Small intestine (tissue), 7 donors: ENCODE measurements around the gene TMEM266. TPM values are rescaled to one million over a fixed set of nuclear protein-coding genes. Genes with fewer than 3 reads are reported as not detected.

Experiments
- DNase-seq, 2 donors: peaks; one replicate each; pipeline versions ENCODE4 v3.0.0 to v3.0.0-alpha.2; 2013
- FAIRE-seq: peaks from 2 replicates; lab custom pipeline; 2012; peaks lifted over from hg19 to GRCh38; lab: Jason Lieb, UNC
- H3K27ac ChIP-seq, 3 donors: one replicate each; pipeline ENCODE4 v1.5.1; 2013; ENCODE audit warnings: low read length in 2 of 3, mild to moderate bottlenecking in 2 of 3, control low read depth in 1 of 3, inconsistent platforms in 1 of 3, low read depth in 1 of 3, moderate library complexity in 1 of 3
- H3K27me3 ChIP-seq, 3 donors: one replicate each; pipeline ENCODE4 v1.6.1; 2013; ENCODE audit warnings: low read length in 3 of 3, inconsistent platforms in 1 of 3; ENCODE audit not compliant: control insufficient read depth in 3 of 3, insufficient read depth in 3 of 3
- H3K36me3 ChIP-seq, 3 donors: one replicate each; pipeline ENCODE4 v1.6.1; 2013; ENCODE audit warnings: low read length in 3 of 3, inconsistent platforms in 1 of 3, low read depth in 1 of 3, mild to moderate bottlenecking in 1 of 3, moderate library complexity in 1 of 3; ENCODE audit not compliant: control insufficient read depth in 3 of 3, insufficient read depth in 2 of 3
- H3K4me1 ChIP-seq, 3 donors: one replicate each; pipeline ENCODE4 v1.6.1; 2013; ENCODE audit warnings: low read length in 2 of 3, inconsistent platforms in 1 of 3, low read depth in 1 of 3, mild to moderate bottlenecking in 1 of 3, moderate library complexity in 1 of 3; ENCODE audit not compliant: control insufficient read depth in 3 of 3, insufficient read depth in 2 of 3
- H3K4me3 ChIP-seq, 3 donors: one replicate each; pipeline ENCODE4 v1.5.1; 2013; ENCODE audit warnings: low read length in 3 of 3, control low read depth in 1 of 3, inconsistent platforms in 1 of 3, low read depth in 1 of 3, mild to moderate bottlenecking in 1 of 3, moderate library complexity in 1 of 3
- H3K9me3 ChIP-seq, 2 donors: one replicate each; pipeline ENCODE4 v1.6.1; 2013; ENCODE audit warnings: low read depth in 1 of 2, low read length in 1 of 2; ENCODE audit not compliant: control insufficient read depth in 2 of 2, insufficient read depth in 1 of 2
- WGBS, 3 donors: extraction: QIAGEN DNeasy Blood & Tissue Kit; methylation state at CpG; one replicate each; pipeline ENCODE4 v1.1.7; 2013; 5-methylcytosine and 5-hydroxymethylcytosine counted together
- polyA plus RNA-seq, 4 donors: library from polyadenylated mRNA; stranded (reverse) in 3 of 4; unstranded in 1 of 4; fragments of 200-250 nt in 3 of 4; fragments of 120-200 nt in 1 of 4; gene quantifications; one replicate each; pipeline versions ENCODE4 v1.2.1 to v1.2.3, GENCODE V29; 2013
- donor health status: healthy with polysubstance abuse.
- donor health status: control.
- donor health status: control.
- donor health status: Bipolar disorder and iron deficiency.
- donor health status: healthy.

The TMEM266 gene
- polyA plus RNA-seq, 4 donors, result 0.88 to 1.1 TPM; not detected in 2

- Histone ChIP-seq H3K27me3 (peaks cover 5 to 57% (median 6%) of the 10 kb centered on the region in 3 donors), H3K27ac (no peak overlapping the region), H3K4me1 (peaks cover 0 to 8% (median 8%) of the 10 kb centered on the region in 3 donors), H3K36me3 (no peaks in the 10 kb centered on the region), H3K9me3 (no peaks in the 10 kb centered on the region), H3K4me3 (no peak overlapping the region)
- no peak for FAIRE-seq
- WGBS, 3 donors, result 84 to 90% (median 85%) methylated on average over 5 of the region's 5 CpGs
- DNase-seq, result no peak
Observed at GRCh38 chr15:76061700-76062099, 1.9 kb downstream of the TMEM266 start.

DNA sequence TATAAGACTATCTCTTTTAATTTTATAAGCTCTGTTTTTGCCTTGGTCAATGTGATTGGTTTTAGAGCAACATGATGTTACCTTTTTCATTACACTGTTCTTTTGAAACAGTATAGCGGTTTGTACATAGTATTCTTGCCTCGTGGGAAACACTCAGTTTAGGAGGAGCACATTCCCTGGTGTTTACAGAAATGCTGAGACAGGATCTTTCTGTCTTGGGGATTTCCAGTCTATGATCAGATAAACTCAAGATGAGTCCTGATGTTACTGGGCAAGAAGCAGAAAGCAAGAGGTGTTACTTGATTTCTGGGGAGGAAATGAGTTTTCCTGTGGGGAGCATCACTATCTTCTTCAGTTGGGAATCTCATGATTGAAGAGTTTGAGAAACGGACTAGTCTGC, 2.5 kb downstream of the TMEM266 start:
- Histone ChIP-seq H3K4me3 (no peak overlapping the region), H3K27me3 (peaks cover 5 to 57% (median 6%) of the 10 kb centered on the region in 3 donors), H3K36me3 (no peaks in the 10 kb centered on the region), H3K27ac (no peak overlapping the region), H3K9me3 (no peaks in the 10 kb centered on the region), H3K4me1 (peaks cover 0 to 7% (median 6%) of the 10 kb centered on the region in 3 donors)
- FAIRE-seq, result no peak
- 34 to 54% (median 47%) methylated on average over 3 of the region's 3 CpGs for WGBS, 3 donors
- no peak for DNase-seq

- Histone ChIP-seq H3K4me3 (no peak overlapping the region), H3K27me3 (peaks cover 3 to 43% (median 5%) of the 10 kb centered on the region in 3 donors), H3K4me1 (no peaks in the 10 kb centered on the region), H3K27ac (no peak overlapping the region), H3K9me3 (no peaks in the 10 kb centered on the region), H3K36me3 (no peaks in the 10 kb centered on the region)
- FAIRE-seq, result no peak
- no peak for DNase-seq
- WGBS, 3 donors, result 66 to 78% (median 72%) methylated on average over 3 of the region's 3 CpGs
Observed at GRCh38 chr15:76064375-76064774, 4.6 kb downstream of the TMEM266 start.

DNA sequence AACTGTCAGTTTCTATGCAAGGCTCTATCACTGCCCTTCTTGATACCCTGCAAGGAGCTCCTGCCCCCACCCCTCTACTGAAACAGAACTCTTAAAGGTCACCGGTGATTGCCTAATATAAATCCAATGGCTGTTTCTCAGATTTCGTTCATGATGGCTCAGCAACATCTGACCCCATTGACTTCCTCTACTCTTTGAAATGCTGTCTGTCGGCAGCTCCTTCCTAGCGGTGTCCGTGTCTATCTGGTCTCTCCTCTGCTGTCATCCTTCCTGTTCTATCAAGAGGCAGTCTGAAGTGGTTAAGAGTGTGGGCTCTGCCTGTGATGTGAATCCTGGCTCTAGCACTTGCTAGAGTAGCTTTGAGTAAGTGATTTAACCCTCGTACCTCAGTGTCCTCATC, 5.5 kb downstream of the TMEM266 start:
- Histone ChIP-seq H3K36me3 (no peaks in the 10 kb centered on the region), H3K4me1 (no peaks in the 10 kb centered on the region), H3K27ac (no peak overlapping the region), H3K4me3 (no peak overlapping the region), H3K27me3 (peaks cover 0 to 37% (median 5%) of the 10 kb centered on the region in 3 donors), H3K9me3 (no peaks in the 10 kb centered on the region)
- DNase-seq (no peak), FAIRE-seq (no peak)
- WGBS, 3 donors, result 32 to 58% (median 55%) methylated on average over 6 of the region's 6 CpGs

DNA sequence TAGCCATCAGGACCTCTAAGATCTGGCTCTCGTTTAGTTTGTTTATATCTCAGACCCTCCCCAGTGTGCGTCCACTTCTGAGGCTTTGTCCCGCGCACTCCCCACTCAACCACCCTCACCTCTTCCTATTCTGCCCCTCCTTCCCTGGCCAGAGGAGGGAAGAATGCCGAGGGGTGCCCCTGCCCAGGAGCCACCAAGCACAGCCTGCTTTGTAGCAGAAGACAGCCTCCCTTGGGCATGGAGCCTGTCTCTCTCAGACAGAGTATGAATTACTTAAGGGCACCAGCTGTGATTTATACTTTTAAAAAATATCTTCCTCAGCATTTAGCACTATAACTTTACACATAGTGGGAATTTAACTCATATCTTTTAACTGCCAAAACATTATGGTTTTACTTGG, 6.0 kb downstream of the TMEM266 start:
- H3K27ac ChIP-seq, result no peak overlapping the region
- no peak for FAIRE-seq
- H3K4me1 ChIP-seq, result no peaks in the 10 kb centered on the region
- 58 to 85% (median 66%) methylated on average over 5 of the region's 5 CpGs for WGBS, 3 donors
- no peaks in the 10 kb centered on the region for H3K9me3 ChIP-seq
- no peaks in the 10 kb centered on the region for H3K36me3 ChIP-seq
- H3K4me3 ChIP-seq, result no peak overlapping the region
- H3K27me3 ChIP-seq, result peaks cover 0 to 33% (median 5%) of the 10 kb centered on the region in 3 donors
- no peak for DNase-seq

DNA sequence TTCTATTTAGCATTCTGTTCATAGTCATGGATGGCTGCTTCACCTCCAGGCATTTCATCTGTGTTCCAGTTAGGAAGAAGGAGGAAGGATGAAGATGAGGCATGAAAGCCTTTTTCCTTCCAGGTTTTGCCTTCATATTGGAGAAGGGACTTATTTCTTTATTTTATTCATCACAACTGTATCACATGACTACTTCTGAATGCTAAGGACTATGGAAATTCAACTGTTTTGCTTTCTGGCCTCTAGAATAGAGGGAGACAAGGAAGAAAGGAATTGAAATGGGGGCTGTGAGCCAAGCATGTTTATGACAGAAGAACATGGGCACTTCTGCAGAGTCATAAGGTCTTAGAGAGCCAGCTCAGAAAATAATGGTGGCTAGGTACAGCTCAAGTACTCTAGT, 10.4 kb downstream of the TMEM266 start:
- H3K27ac ChIP-seq, result no peak overlapping the region
- DNase-seq (no peak), FAIRE-seq (no peak)
- H3K9me3 ChIP-seq, result no peaks in the 10 kb centered on the region
- H3K27me3 ChIP-seq, result peaks cover 0 to 5% (median 2%) of the 10 kb centered on the region in 3 donors
- H3K36me3 ChIP-seq, result no peaks in the 10 kb centered on the region
- no peaks in the 10 kb centered on the region for H3K4me1 ChIP-seq
- H3K4me3 ChIP-seq, result no peak overlapping the region

DNA sequence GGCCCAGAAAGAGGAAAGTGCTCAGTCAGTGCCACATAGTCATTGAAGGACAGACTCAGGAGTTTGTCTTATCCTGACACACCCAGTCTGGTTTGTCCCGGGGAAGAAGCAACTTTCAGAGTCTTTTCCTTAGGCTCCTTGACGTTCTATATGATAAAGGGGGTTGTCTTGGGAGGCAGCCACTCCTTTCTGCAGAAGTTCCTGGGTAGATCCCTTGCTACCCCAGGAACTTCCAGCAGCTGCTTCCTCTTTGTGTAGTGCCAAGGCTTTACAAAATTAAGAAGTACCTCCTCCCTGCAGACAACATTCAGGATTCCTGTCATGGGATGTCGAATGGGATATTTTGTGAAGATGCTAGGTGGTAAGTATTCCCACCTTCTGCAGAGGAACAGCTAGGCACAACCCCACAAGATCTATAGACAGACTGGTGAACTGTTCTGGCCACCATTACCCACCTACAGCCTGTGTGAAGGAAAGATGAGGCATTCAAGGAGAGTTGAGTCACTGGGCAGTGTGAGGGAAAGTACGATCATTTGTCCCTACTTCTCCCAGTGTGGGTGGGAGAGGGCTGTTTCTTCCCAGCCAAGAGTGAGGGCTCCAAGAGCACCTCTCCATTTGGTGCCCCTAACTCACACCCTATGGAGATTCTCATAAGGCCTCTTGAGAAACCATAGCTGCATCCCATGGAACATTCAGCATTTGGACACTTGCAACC, 11.3 kb downstream of the TMEM266 start:
- FAIRE-seq, result no peak
- no peak for DNase-seq
- 67 to 78% (median 67%) methylated on average over 4 of the region's 4 CpGs for WGBS, 3 donors
- H3K27me3 ChIP-seq, result no peaks in the 10 kb centered on the region
- no peaks in the 10 kb centered on the region for H3K36me3 ChIP-seq
- no peak overlapping the region for H3K4me3 ChIP-seq
- no peak overlapping the region for H3K27ac ChIP-seq
- H3K4me1 ChIP-seq, result no peaks in the 10 kb centered on the region
- H3K9me3 ChIP-seq, result no peaks in the 10 kb centered on the region

GRCh38 chr15:76071806-76072205, 12.0 kb downstream of the TMEM266 start:
- Histone ChIP-seq H3K4me3 (no peak overlapping the region), H3K27ac (no peak overlapping the region), H3K4me1 (no peaks in the 10 kb centered on the region), H3K36me3 (no peaks in the 10 kb centered on the region), H3K9me3 (no peaks in the 10 kb centered on the region), H3K27me3 (no peaks in the 10 kb centered on the region)
- FAIRE-seq, result no peak
- no peak for DNase-seq
- 75 to 83% (median 82%) methylated on average over 7 of the region's 7 CpGs for WGBS, 3 donors

DNA sequence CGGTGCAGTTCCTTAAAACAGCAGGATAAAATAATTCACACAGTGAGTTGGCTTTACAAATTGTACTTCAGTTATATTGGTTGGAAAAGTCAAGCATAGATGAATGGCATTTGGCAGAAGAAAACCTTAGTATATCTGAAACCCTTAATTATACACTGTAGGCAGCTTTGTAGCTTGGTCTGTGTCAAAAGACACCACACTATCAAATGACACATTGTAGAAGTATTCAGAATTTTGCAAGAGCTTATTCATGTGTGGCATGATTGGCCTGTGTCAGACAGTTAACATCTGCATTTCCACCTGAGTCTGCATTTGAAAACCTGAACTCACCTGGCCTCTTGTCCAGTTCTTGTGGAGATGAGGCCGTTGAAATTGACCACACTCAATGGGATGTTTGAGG, 13.8 kb downstream of the TMEM266 start:
- no peak overlapping the region for H3K4me3 ChIP-seq
- H3K27me3 ChIP-seq, result no peaks in the 10 kb centered on the region
- no peak for FAIRE-seq
- no peak overlapping the region for H3K27ac ChIP-seq
- no peaks in the 10 kb centered on the region for H3K9me3 ChIP-seq
- no peak for DNase-seq
- H3K36me3 ChIP-seq, result no peaks in the 10 kb centered on the region
- H3K4me1 ChIP-seq, result no peaks in the 10 kb centered on the region
- WGBS, 3 donors, result 70 to 76% (median 71%) methylated on average over 2 of the region's 2 CpGs
